GM19023 (cell line): ENCODE results near the gene BBS9.

Experiments
- ATAC-seq: cut with Tn5 transposase; IDR thresholded peaks from one replicate; pipeline ENCODE4 v1.9.1; 2021; ENCODE audit warnings: mild to moderate bottlenecking, moderate library complexity; ENCODE audit not compliant: unreplicated experiment

Gene BBS9

GRCh38 chr7:33632840-33633525, 503.6 kb downstream of the BBS9 start:
- ATAC-seq, result no peak

DNA sequence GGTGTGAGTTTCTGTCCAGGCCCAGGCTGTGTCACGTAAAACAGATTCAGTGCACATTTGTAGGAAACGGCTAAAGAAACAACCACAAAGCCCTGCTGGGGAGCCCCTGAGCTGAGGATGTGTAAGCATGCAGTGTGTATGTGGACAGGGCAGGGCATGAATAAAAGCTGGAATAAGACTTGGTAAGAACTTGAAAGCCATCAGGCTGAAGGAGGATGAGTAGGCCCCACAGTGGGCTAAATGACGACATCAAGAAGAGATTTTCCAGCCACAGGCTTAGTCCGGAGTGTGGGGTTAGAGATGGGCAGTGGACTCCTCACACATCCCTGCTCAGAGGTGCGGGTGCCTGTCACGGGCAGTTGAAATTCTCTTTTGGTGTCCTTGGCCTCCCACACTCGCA, 505.2 kb downstream of the BBS9 start:
- ATAC-seq, result no peak

DNA sequence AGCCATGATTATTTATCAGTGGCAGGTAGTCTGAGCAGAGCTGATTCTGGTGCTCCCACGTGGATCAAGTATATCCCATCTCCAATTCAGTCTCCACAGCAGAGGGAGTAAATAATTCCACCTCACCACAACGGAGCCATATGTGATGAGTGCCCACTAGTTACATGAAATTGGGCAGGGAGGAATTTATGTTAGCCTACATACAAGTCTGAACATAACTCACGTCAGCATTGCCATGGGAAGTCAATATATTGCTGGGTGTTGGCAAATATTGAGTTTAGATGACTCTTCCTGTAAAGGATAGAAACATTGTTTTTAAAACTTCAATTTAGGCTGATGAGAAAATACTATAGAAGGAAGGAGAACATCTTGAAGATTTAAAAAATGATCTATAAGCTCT, 507.0 kb downstream of the BBS9 start:
- ATAC-seq, result no peak

GRCh38 chr7:33639552-33640197, 510.3 kb downstream of the BBS9 start:
- no peak for ATAC-seq

GRCh38 chr7:33640741-33641140, 511.4 kb downstream of the BBS9 start:
- no peak for ATAC-seq

- no peak for ATAC-seq
Measured at GRCh38 chr7:33642312-33642711, 512.9 kb downstream of the BBS9 start.

DNA sequence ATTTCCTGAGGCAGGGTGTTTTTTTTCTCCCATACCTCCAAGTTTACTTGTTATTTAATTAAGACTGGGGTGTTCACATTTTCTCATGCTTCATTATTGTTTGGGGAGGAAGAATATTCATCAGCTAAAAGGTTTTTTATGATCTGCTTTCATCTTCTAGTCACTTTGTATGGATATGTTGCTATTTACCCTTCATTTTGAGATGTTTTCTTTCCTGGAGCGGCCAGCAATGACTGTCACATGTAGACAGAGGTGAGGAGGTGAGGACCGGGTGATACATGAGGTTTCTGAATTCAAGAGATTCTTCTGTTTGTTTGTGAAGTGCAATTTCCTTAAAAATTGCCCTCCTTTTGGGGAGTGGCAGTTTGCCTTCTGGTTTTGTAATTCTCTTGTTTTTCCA, 514.2 kb downstream of the BBS9 start:
- no peak for ATAC-seq

DNA sequence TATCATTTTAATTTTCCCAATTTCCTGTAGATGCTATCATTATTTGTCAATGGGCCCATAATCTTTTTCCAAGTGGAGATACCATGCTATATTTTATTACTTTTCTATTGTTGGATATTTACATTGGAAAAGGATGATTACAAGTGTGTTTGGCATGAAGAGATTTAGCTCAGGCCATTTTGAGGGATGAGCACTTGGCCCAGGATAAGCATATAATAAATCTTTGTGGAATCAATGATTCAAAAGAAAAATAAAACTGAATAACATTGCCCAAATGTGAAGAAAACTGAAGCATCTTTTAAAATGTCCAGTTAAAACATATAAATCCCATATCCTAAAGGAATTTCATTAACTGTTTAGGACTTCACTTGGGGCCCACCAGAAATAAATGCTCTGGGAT, 515.1 kb downstream of the BBS9 start:
- no peak for ATAC-seq

GRCh38 chr7:33645104-33645503, 515.7 kb downstream of the BBS9 start:
- ATAC-seq, result no peak

GRCh38 chr7:33646166-33646565, 516.8 kb downstream of the BBS9 start:
- no peak for ATAC-seq

DNA sequence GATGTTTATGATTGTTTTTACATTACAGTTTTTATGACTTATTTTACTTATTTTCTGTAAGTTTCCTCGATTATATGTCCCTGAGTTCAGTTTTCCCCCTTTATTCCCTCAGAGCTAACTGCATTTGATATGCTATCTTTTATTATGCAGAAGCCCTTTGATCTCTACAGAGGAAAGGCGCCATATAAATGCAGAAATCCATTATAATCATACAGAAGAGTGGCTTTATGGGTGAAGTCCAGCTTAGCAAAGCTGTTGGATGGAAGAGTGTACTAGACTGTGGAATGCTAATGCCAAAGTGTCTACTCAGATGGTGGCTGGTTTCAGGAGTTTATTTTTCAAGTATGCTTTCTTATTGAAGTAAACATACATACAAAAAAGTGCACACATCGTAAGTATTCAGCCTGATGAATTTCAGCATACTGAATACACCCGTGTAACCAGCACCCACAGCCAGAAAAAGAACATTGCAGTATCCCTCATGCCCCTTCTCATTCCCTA, 517.6 kb downstream of the BBS9 start:
- ATAC-seq, result no peak

GRCh38 chr7:33649476-33650441, 520.4 kb downstream of the BBS9 start:
- no peak for ATAC-seq

DNA sequence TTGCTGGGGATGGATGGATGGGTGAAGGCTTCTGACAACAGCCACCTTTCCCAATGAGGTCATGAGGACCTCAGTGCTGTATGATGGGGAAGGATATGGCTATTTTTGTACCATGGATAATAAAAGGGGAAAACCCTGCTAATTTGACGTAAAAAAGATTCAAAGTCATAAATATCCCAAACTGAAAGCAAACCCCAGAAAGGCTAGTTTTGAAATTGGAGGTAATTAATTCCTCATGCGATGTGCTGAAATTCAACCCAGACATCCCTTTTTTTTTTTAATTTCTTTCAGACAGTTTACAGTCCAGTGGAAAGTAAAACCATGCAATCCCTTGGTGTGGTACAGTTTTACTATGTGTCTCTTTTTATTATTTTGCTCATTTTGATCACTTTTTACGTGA, 521.5 kb downstream of the BBS9 start:
- no peak for ATAC-seq

DNA sequence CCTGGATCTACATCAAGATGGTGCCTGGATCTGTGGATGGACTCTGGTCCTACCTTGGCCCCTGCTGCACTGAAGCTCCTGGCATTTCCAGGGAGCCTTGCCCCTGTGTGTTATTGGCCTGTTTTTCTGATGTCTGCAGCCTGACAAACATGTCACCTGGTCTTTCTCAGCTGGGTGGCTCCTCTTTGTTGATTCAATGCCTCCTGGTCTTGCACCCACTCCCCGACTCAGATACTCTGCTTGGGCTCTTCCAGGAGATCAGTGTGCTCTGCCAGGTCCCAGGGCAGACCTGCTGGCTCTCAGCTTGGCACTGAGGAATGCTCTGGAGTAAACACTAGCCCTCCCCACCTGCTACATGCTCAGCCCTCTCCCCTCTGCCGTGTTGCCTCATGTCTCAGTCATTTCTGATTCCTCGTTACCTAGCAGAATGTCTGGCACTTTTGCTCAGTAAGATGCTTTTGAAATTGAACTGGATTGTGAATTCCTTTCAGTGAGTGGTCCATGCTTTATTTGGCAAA, 522.7 kb downstream of the BBS9 start:
- ATAC-seq, result no peak

GRCh38 chr7:33654676-33655075, 525.3 kb downstream of the BBS9 start:
- no peak for ATAC-seq
